Esophagus squamous epithelium (tissue), 4 donors: ENCODE data around the gene ALDH3A2.

Source experiments
- POLR2A ChIP-seq, 4 donors: fragments of 450-650 bp; IDR thresholded peaks; one replicate each; pipeline ENCODE4 v1.6.1; 2017; ENCODE audit warnings: antibody characterized with exemption in 4 of 4, mild to moderate bottlenecking in 4 of 4, moderate library complexity in 3 of 4
- TF ChIP-seq, protein P1 (sequence below), 6 experiments: fragments of 450-650 bp in 4 of 6; fragments of 200-600 bp in 2 of 6; sonication (generic) in 2 of 6; IDR thresholded peaks; one replicate each; pipeline ENCODE4 v1.5.1; 2016 to 2019; ENCODE audit warnings: antibody characterized with exemption in 6 of 6, mild to moderate bottlenecking in 4 of 6, moderate library complexity in 4 of 6

DNA sequence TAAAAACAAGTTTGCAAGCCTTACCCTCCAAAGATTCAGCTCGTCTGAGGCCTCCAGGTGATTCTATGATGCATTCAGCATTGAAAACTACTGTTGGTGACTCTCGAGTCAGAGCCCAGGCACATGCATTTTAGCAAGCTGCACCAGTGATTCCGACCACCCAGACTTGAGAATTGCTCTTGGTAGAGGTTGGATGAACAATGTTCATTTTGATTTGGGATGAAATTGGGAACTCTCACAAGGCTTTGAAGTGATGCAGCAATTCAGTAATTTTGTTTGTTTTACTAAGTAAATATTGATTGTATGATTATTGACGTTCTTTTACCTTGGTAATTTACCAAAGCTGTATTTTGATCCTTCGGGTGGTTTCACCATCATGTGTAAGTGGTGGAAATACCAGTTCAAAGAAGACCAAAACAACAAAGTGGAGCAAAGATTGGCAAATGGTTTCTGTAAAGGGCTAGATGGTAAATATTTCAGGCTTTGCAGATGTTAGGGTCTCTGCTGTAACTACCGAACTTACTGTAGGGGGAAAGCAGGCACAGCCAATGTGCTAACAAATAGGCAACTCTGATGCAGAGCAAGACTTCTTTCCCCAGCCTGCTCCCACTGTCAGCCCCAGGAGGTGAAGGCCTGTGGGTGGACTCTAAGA is 11.8 kb downstream of the ALDH3A2 start:
- TF ChIP-seq, protein P1, sequence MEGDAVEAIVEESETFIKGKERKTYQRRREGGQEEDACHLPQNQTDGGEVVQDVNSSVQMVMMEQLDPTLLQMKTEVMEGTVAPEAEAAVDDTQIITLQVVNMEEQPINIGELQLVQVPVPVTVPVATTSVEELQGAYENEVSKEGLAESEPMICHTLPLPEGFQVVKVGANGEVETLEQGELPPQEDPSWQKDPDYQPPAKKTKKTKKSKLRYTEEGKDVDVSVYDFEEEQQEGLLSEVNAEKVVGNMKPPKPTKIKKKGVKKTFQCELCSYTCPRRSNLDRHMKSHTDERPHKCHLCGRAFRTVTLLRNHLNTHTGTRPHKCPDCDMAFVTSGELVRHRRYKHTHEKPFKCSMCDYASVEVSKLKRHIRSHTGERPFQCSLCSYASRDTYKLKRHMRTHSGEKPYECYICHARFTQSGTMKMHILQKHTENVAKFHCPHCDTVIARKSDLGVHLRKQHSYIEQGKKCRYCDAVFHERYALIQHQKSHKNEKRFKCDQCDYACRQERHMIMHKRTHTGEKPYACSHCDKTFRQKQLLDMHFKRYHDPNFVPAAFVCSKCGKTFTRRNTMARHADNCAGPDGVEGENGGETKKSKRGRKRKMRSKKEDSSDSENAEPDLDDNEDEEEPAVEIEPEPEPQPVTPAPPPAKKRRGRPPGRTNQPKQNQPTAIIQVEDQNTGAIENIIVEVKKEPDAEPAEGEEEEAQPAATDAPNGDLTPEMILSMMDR (IDR thresholded peaks at IDR 0.05), result no peak
- TF ChIP-seq POLR2A (IDR thresholded peaks at IDR 0.05), result no peak
